Muscle of back (tissue), 11 donors: ENCODE results near the gene CHST12. TPM values are rescaled to one million over a fixed set of nuclear protein-coding genes. Genes with fewer than 3 reads are reported as not detected.
A peak's percentile ranks its signal among the peaks of the same experiment; 100 is the strongest.
"Not testable (repeated sequence)": the region's sequence is repeated elsewhere in the genome, so short reads cannot be mapped to it uniquely, and the experiment has no call there.

Source experiments
- DNase-seq, 3 donors: peaks; one replicate each; pipeline versions ENCODE4 v3.0.0 to v3.0.0-alpha.2; 2013
- polyA plus RNA-seq, 10 donors: library from polyadenylated mRNA; unstranded; fragments of 120-200 nt; gene quantifications; one replicate each; pipeline ENCODE4 v1.2.1, GENCODE V29; 2013; ENCODE audit not compliant: insufficient read length in 10 of 10

Gene CHST12
- polyA plus RNA-seq, 10 donors: 7.3 to 15.3 (median 9.1) TPM

GRCh38 chr7:2376351-2377154 is 26.9 kb upstream of the CHST12 start:
- DNase-seq: no peak

- not testable (repeated sequence) for DNase-seq
These were observed 25.9 kb upstream of the CHST12 start for GRCh38 chr7:2377492-2377891.

- DNase-seq: not testable (repeated sequence)
These were observed 25.3 kb upstream of the CHST12 start for GRCh38 chr7:2378125-2378524.

GRCh38 chr7:2379161-2379560 is 24.2 kb upstream of the CHST12 start:
- no peak for DNase-seq

- no peak for DNase-seq
These were observed 23.5 kb upstream of the CHST12 start for GRCh38 chr7:2379821-2380450.

- no peak for DNase-seq
These were observed 22.9 kb upstream of the CHST12 start for GRCh38 chr7:2380461-2380860.

- DNase-seq: no peak
These were observed 22.2 kb upstream of the CHST12 start for GRCh38 chr7:2381227-2381626.

- DNase-seq: no peak
These were observed 21.4 kb upstream of the CHST12 start for GRCh38 chr7:2381881-2382509.

- no peak for DNase-seq
These were observed 19.7 kb upstream of the CHST12 start for GRCh38 chr7:2383543-2384274.

- DNase-seq: no peak
These were observed 18.8 kb upstream of the CHST12 start for GRCh38 chr7:2384354-2385243.

GRCh38 chr7:2386122-2386521 is 17.3 kb upstream of the CHST12 start:
- DNase-seq: not testable (repeated sequence)

- DNase-seq: no peak
These were observed 16.3 kb upstream of the CHST12 start for GRCh38 chr7:2386964-2387669.

- no peak for DNase-seq
These were observed 15.3 kb upstream of the CHST12 start for GRCh38 chr7:2387897-2388636.

GRCh38 chr7:2388637-2388954 is 14.8 kb upstream of the CHST12 start:
- DNase-seq: no peak

- peak in 1 of 3 donors; percentile 49 for DNase-seq
These were observed 13.2 kb upstream of the CHST12 start for GRCh38 chr7:2390020-2390816.

GRCh38 chr7:2393706-2394105 is 9.7 kb upstream of the CHST12 start:
- peak; percentile 5 to 65 (median 32) for DNase-seq

- no peak for DNase-seq
These were observed 8.8 kb upstream of the CHST12 start for GRCh38 chr7:2394566-2395082.

- DNase-seq: no peak
These were observed 4.9 kb upstream of the CHST12 start for GRCh38 chr7:2398506-2398905.
